Brain microvascular endothelial cell (primary cell): Measurements from ENCODE around the gene CDH23.

Experiments used
- DNase-seq: peaks from one replicate; pipeline ENCODE4 v3.0.0-alpha.2; 2020
- H3K27ac ChIP-seq: fragments of 250-450 bp; sonication (Bioruptor Pico); 2 replicates; pipeline ENCODE4 v1.5.1; 2020; ENCODE audit warnings: mild to moderate bottlenecking, moderate library complexity
- H3K27me3 ChIP-seq: fragments of 250-450 bp; sonication (Bioruptor Pico); replicated peaks from 2 replicates; pipeline ENCODE4 v1.5.1; 2020; ENCODE audit warnings: mild to moderate bottlenecking
- H3K36me3 ChIP-seq: fragments of 250-450 bp; sonication (Bioruptor Pico); replicated peaks from 2 replicates; pipeline ENCODE4 v1.5.1; 2020; ENCODE audit warnings: mild to moderate bottlenecking
- H3K4me3 ChIP-seq: 2 replicates; pipeline ENCODE4 v1.5.1; 2011; ENCODE audit warnings: low read depth, mild to moderate bottlenecking, control low read depth, low read length, moderate library complexity
- CTCF ChIP-seq: IDR thresholded peaks from 2 replicates; pipeline ENCODE4 v1.5.1; 2011; ENCODE audit warnings: low read depth, mild to moderate bottlenecking, moderate library complexity, low read length, control low read depth, inconsistent platforms; ENCODE audit errors: missing control alignments
- in situ Hi-C: cut with HindIII; loops from 2 replicates; pipeline ENCODE4 v1.10.0; 2017; ENCODE audit warnings: low sequenced_read_pairs, low pct_ligation_motif_present

Gene CDH23

GRCh38 chr10:71734797-71735196, 338.1 kb downstream of the CDH23 start:
- no peak overlapping the region for H3K4me3 ChIP-seq
- H3K27ac ChIP-seq: no peak overlapping the region
- no peak for DNase-seq
- in situ Hi-C loops: no loop called here
- no peaks in the 10 kb centered on the region for H3K36me3 ChIP-seq
- TF ChIP-seq CTCF: no peak
- H3K27me3 ChIP-seq: no peaks in the 10 kb centered on the region

GRCh38 chr10:71735709-71736569, 339.2 kb downstream of the CDH23 start:
- H3K4me3 ChIP-seq: no peak overlapping the region
- no peak overlapping the region for H3K27ac ChIP-seq
- no peak for DNase-seq
- in situ Hi-C loops: no loop called here
- no peaks in the 10 kb centered on the region for H3K27me3 ChIP-seq
- no peak for TF ChIP-seq CTCF
- H3K36me3 ChIP-seq: no peaks in the 10 kb centered on the region

- Histone ChIP-seq H3K27ac (no peak overlapping the region), H3K27me3 (no peaks in the 10 kb centered on the region), H3K4me3 (no peak overlapping the region), H3K36me3 (no peaks in the 10 kb centered on the region)
- in situ Hi-C loops: no loop called here
- TF ChIP-seq CTCF: no peak
- DNase-seq: no peak
Measured at GRCh38 chr10:71736570-71736952, 339.8 kb downstream of the CDH23 start.

GRCh38 chr10:71737001-71737833, 340.5 kb downstream of the CDH23 start:
- H3K27ac ChIP-seq: no peak overlapping the region
- no peaks in the 10 kb centered on the region for H3K27me3 ChIP-seq
- no peak for TF ChIP-seq CTCF
- no peak for DNase-seq
- in situ Hi-C loops: no loop called here
- no peak overlapping the region for H3K4me3 ChIP-seq
- H3K36me3 ChIP-seq: no peaks in the 10 kb centered on the region

GRCh38 chr10:71737834-71738197, 341.1 kb downstream of the CDH23 start:
- no peak overlapping the region for H3K27ac ChIP-seq

More at GRCh38 chr10:71737834-71738197, 341.1 kb downstream of the CDH23 start:
- H3K4me3 ChIP-seq: no peak overlapping the region
- no peaks in the 10 kb centered on the region for H3K36me3 ChIP-seq
- no peak for TF ChIP-seq CTCF
- no peaks in the 10 kb centered on the region for H3K27me3 ChIP-seq
- no peak for DNase-seq
- in situ Hi-C loops: no loop called here
